Naive thymus-derived CD4-positive, alpha-beta T cell (primary cell): ENCODE results near the gene GSK3B. TPM values are rescaled to one million over a fixed set of nuclear protein-coding genes. Genes with fewer than 3 reads are reported as not detected.

Source experiments
- ATAC-seq: fragments of 150-1000 bp; cut with Tn5 transposase; 2 replicates; pipeline ENCODE4 v1.10.0; 2021; ENCODE audit warnings: mild to moderate bottlenecking, moderate library complexity
- CTCF ChIA-PET: fragments of 350-600 bp; sonication (Branson Sonifier 250); formaldehyde crosslinking; loops from one replicate; lab custom pipeline; 2021; ENCODE audit warnings: antibody characterized with exemption; lab: Charles Lee
- POLR2A ChIA-PET: fragments of 350-600 bp; sonication (Branson Sonifier 250); formaldehyde crosslinking; loops from one replicate; lab custom pipeline; 2021; ENCODE audit warnings: antibody characterized with exemption, inconsistent platforms; lab: Charles Lee
- DNase-seq, 9 donors: peaks; one replicate each; pipeline versions ENCODE4 v3.0.0 to v3.0.0-alpha.2; 2020 to 2022; ENCODE audit warnings: mixed read lengths in 1 of 9
- H3K27ac ChIP-seq: one replicate; pipeline ENCODE4 v1.7.0; 2013; ENCODE audit warnings: mild to moderate bottlenecking, low read depth, low read length, moderate library complexity
- H3K27me3 ChIP-seq, 2 donors: one replicate each; pipeline ENCODE4 v1.7.0; 2013; ENCODE audit warnings: low read length in 2 of 2, mild to moderate bottlenecking in 2 of 2, moderate library complexity in 2 of 2; ENCODE audit not compliant: control insufficient read depth in 2 of 2, insufficient read depth in 2 of 2
- H3K36me3 ChIP-seq, 3 experiments: 1 replicate in 2 of 3; 2 replicates in 1 of 3; pipeline ENCODE4 v1.7.0; 2013; ENCODE audit warnings: low read length in 3 of 3, mild to moderate bottlenecking in 3 of 3, moderate library complexity in 1 of 3; ENCODE audit not compliant: insufficient read depth in 3 of 3, control insufficient read depth in 2 of 3
- H3K4me1 ChIP-seq, 2 donors: one replicate each; pipeline ENCODE4 v1.7.0; 2013; ENCODE audit warnings: low read length in 2 of 2, mild to moderate bottlenecking in 2 of 2, moderate library complexity in 1 of 2; ENCODE audit not compliant: control insufficient read depth in 2 of 2, insufficient read depth in 2 of 2
- H3K4me3 ChIP-seq: 2 replicates; pipeline ENCODE4 v1.7.0; 2013; ENCODE audit warnings: mild to moderate bottlenecking, low read length
- H3K9me3 ChIP-seq, 3 experiments: 1 replicate in 2 of 3; 2 replicates in 1 of 3; pipeline ENCODE4 v1.7.0; 2013; ENCODE audit warnings: low read length in 3 of 3; ENCODE audit not compliant: control insufficient read depth in 2 of 3
- H3K27ac Mint-ChIP-seq, 9 donors: one replicate each; pipeline ENCODE4 v1.8.0; 2020 to 2022; ENCODE audit warnings: mixed read lengths in 9 of 9, mild to moderate bottlenecking in 8 of 9, moderate library complexity in 5 of 9, inconsistent platforms in 2 of 9
- H3K27me3 Mint-ChIP-seq, 5 donors: one replicate each; pipeline ENCODE4 v1.8.0; 2021 to 2022; ENCODE audit warnings: mixed read lengths in 5 of 5, mild to moderate bottlenecking in 1 of 5
- H3K36me3 Mint-ChIP-seq, 5 donors: one replicate each; pipeline ENCODE4 v1.8.0; 2020 to 2022; ENCODE audit warnings: mixed read lengths in 5 of 5, mild to moderate bottlenecking in 3 of 5, inconsistent platforms in 1 of 5
- H3K4me1 Mint-ChIP-seq, 7 donors: one replicate each; pipeline ENCODE4 v1.8.0; 2020 to 2022; ENCODE audit warnings: mixed read lengths in 7 of 7, mild to moderate bottlenecking in 3 of 7, inconsistent platforms in 1 of 7
- H3K4me3 Mint-ChIP-seq, 10 donors: one replicate each; pipeline ENCODE4 v1.8.0; 2020 to 2022; ENCODE audit warnings: mild to moderate bottlenecking in 10 of 10, mixed read lengths in 10 of 10, moderate library complexity in 6 of 10, inconsistent platforms in 2 of 10
- H3K9me3 Mint-ChIP-seq, 11 donors: one replicate each; pipeline ENCODE4 v1.8.0; 2020 to 2022; ENCODE audit warnings: mixed read lengths in 11 of 11, mild to moderate bottlenecking in 4 of 11, inconsistent platforms in 1 of 11, moderate library complexity in 1 of 11
- intact Hi-C, 2 donors: fragments of 100-400 bp; cut with micrococcal nuclease; formaldehyde crosslinking; loops; one replicate each; pipeline ENCODE4 v1.15.1; 2023
- polyA plus RNA-seq, 2 donors: library from polyadenylated mRNA; unstranded; fragments of 300-500 nt; fragmentation: Illumina TruSeq; gene quantifications; one replicate each; pipeline ENCODE4 v1.2.3, GENCODE V29; 2021
- total RNA-seq, 6 experiments: library from RNA in 5 of 6; stranded (reverse) in 5 of 6; gene quantifications; 1 replicate in 5 of 6; 2 replicates in 1 of 6; pipeline ENCODE4 v1.2.3 and lab custom pipeline; 2021 to 2026

Gene GSK3B
- total and polyA plus RNA-seq, 7 experiments from 2014 or later, result 13.4 to 42.9 (median 36.0) TPM

GRCh38 chr3:119944091-119944490 lies 150.2 kb downstream of the GSK3B start:
- Mint-ChIP-seq H3K27me3 (no peaks in the 10 kb centered on the region), H3K36me3 (peaks cover 0 to 35% (median 14%) of the 10 kb centered on the region in 5 donors), H3K4me3 (peak overlapping the region in 2 of 10 donors; percentile 1 to 2), H3K4me1 (peaks cover 22 to 64% (median 42%) of the 10 kb centered on the region in 7 donors), H3K9me3 (peaks cover 0 to 2% (median 0%) of the 10 kb centered on the region in 11 donors), H3K27ac (peak overlapping the region in 3 of 9 donors; percentile 8 to 62 (median 33))
- H3K4me1 ChIP-seq, result no peaks in the 10 kb centered on the region
- H3K4me3 ChIP-seq, result no peak overlapping the region
- no peak overlapping the region for H3K27ac ChIP-seq
- no peaks in the 10 kb centered on the region for H3K9me3 ChIP-seq
- DNase-seq, result no peak
- POLR2A ChIA-PET, result no interaction called here
- no peak for ATAC-seq
- CTCF ChIA-PET, result no interaction called here
- peaks cover 0 to 4% (median 0%) of the 10 kb centered on the region in 3 experiments for H3K36me3 ChIP-seq
- intact Hi-C loops, result no loop called here
- H3K27me3 ChIP-seq, result no peaks in the 10 kb centered on the region

GRCh38 chr3:119939077-119939476 lies 155.2 kb downstream of the GSK3B start:
- ATAC-seq (no peak), DNase-seq (no peak)
- Mint-ChIP-seq H3K4me1 (peaks cover 28 to 79% (median 61%) of the 10 kb centered on the region in 7 donors), H3K27me3 (no peaks in the 10 kb centered on the region), H3K4me3 (no peak overlapping the region), H3K36me3 (peaks cover 0 to 37% (median 21%) of the 10 kb centered on the region in 5 donors), H3K9me3 (peaks cover 0 to 11% (median 6%) of the 10 kb centered on the region in 11 donors), H3K27ac (no peak overlapping the region)
- CTCF ChIA-PET, result no interaction called here
- peaks cover 0 to 4% (median 0%) of the 10 kb centered on the region in 3 experiments for H3K36me3 ChIP-seq
- H3K4me1 ChIP-seq, result peaks cover 0 to 11% of the 10 kb centered on the region in 2 donors
- POLR2A ChIA-PET, result interaction anchor here (0.7 kb wide), 1 partner anchor 20 kb away, joined by 3 read pairs; no protein-coding TSS in a partner anchor
- no peak overlapping the region for H3K27ac ChIP-seq
- H3K27me3 ChIP-seq, result no peaks in the 10 kb centered on the region
- intact Hi-C loops, result no loop called here
- no peaks in the 10 kb centered on the region for H3K9me3 ChIP-seq
- H3K4me3 ChIP-seq, result no peak overlapping the region

- no peaks in the 10 kb centered on the region for H3K9me3 ChIP-seq
- peak overlapping the region; percentile 21 to 84 (median 42) for H3K4me3 Mint-ChIP-seq
- ChIA-PET POLR2A (no interaction called here), CTCF (no interaction called here)
- intact Hi-C loops, result loop anchor here in 1 of 2 donors (1.0 kb wide), 2 partner anchors 26 to 157 kb away; partner anchors contain the start of gene GSK3B
- H3K4me1 Mint-ChIP-seq, result peaks cover 19 to 78% (median 68%) of the 10 kb centered on the region in 7 donors
- H3K4me3 ChIP-seq, result no peak overlapping the region
- no peaks in the 10 kb centered on the region for H3K27me3 ChIP-seq
- peak overlapping the region; percentile 4 to 83 (median 37) for H3K27ac Mint-ChIP-seq
- peaks cover 0 to 11% of the 10 kb centered on the region in 2 donors for H3K4me1 ChIP-seq
- peak; percentile 73 for ATAC-seq
- H3K9me3 Mint-ChIP-seq, result peaks cover 0 to 11% (median 6%) of the 10 kb centered on the region in 11 donors
- peaks cover 0 to 30% (median 20%) of the 10 kb centered on the region in 5 donors for H3K36me3 Mint-ChIP-seq
- H3K36me3 ChIP-seq, result no peaks in the 10 kb centered on the region
- no peaks in the 10 kb centered on the region for H3K27me3 Mint-ChIP-seq
- no peak overlapping the region for H3K27ac ChIP-seq
- peak in 3 of 9 donors; percentile 8 to 49 (median 12) for DNase-seq
These were observed 157.0 kb downstream of the GSK3B start for GRCh38 chr3:119937229-119937628.

- no peak overlapping the region for H3K4me3 ChIP-seq
- H3K9me3 ChIP-seq, result no peaks in the 10 kb centered on the region
- H3K36me3 ChIP-seq, result no peaks in the 10 kb centered on the region
- intact Hi-C loops, result loop anchor here in 1 of 2 donors (2.0 kb wide), 1 partner anchor 15 kb away; no protein-coding TSS in a partner anchor
- no peak for ATAC-seq
- no peak overlapping the region for H3K27ac ChIP-seq
- no peaks in the 10 kb centered on the region for H3K27me3 Mint-ChIP-seq
- peaks cover 0 to 11% (median 6%) of the 10 kb centered on the region in 11 donors for H3K9me3 Mint-ChIP-seq
- H3K27ac Mint-ChIP-seq, result peak overlapping the region in 1 of 9 donors; percentile 0
- H3K4me1 ChIP-seq, result peaks cover 0 to 11% of the 10 kb centered on the region in 2 donors
- H3K4me1 Mint-ChIP-seq, result peaks cover 19 to 70% (median 67%) of the 10 kb centered on the region in 7 donors
- no peak overlapping the region for H3K4me3 Mint-ChIP-seq
- ChIA-PET CTCF (no interaction called here), POLR2A (no interaction called here)
- no peaks in the 10 kb centered on the region for H3K27me3 ChIP-seq
- peaks cover 0 to 20% (median 17%) of the 10 kb centered on the region in 5 donors for H3K36me3 Mint-ChIP-seq
- DNase-seq, result no peak
These were observed 160.0 kb downstream of the GSK3B start for GRCh38 chr3:119934249-119934648.

- Mint-ChIP-seq H3K9me3 (peaks cover 0 to 11% (median 5%) of the 10 kb centered on the region in 11 donors), H3K36me3 (peaks cover 0 to 18% (median 15%) of the 10 kb centered on the region in 5 donors), H3K27ac (peak overlapping the region in 1 of 9 donors; percentile 40), H3K4me1 (peaks cover 19 to 67% (median 64%) of the 10 kb centered on the region in 7 donors), H3K4me3 (peak overlapping the region in 1 of 10 donors; percentile 18), H3K27me3 (no peaks in the 10 kb centered on the region)
- intact Hi-C loops, result no loop called here
- Histone ChIP-seq H3K4me3 (no peak overlapping the region), H3K9me3 (no peaks in the 10 kb centered on the region), H3K27me3 (no peaks in the 10 kb centered on the region), H3K4me1 (peaks cover 0 to 11% of the 10 kb centered on the region in 2 donors), H3K36me3 (no peaks in the 10 kb centered on the region), H3K27ac (no peak overlapping the region)
- POLR2A ChIA-PET, result no interaction called here
- CTCF ChIA-PET, result no interaction called here
- ATAC-seq (no peak), DNase-seq (no peak)
These were observed 161.0 kb downstream of the GSK3B start for GRCh38 chr3:119933207-119933606.

- Histone ChIP-seq H3K9me3 (no peaks in the 10 kb centered on the region), H3K27ac (no peak overlapping the region), H3K4me1 (peaks cover 0 to 3% of the 10 kb centered on the region in 2 donors), H3K36me3 (no peaks in the 10 kb centered on the region), H3K27me3 (no peaks in the 10 kb centered on the region), H3K4me3 (no peak overlapping the region)
- intact Hi-C loops, result no loop called here
- Mint-ChIP-seq H3K9me3 (no peaks in the 10 kb centered on the region), H3K27me3 (no peaks in the 10 kb centered on the region), H3K27ac (no peak overlapping the region), H3K36me3 (peaks cover 0 to 4% (median 0%) of the 10 kb centered on the region in 5 donors), H3K4me3 (no peak overlapping the region), H3K4me1 (peaks cover 2 to 40% (median 37%) of the 10 kb centered on the region in 7 donors)
- ChIA-PET CTCF (no interaction called here), POLR2A (interaction anchor here (0.7 kb wide), 1 partner anchor 41 kb away, joined by 3 read pairs; no protein-coding TSS in a partner anchor)
- DNase-seq (no peak), ATAC-seq (no peak)
These were observed 164.0 kb downstream of the GSK3B start for GRCh38 chr3:119930286-119930685.
